ENCODE results near the gene CAPZB. TPM values are rescaled to one million over a fixed set of nuclear protein-coding genes. Genes with fewer than 3 reads are reported as not detected.

Gene CAPZB
- total and polyA plus RNA-seq, 7 donors, result 179 to 284 (median 224) TPM

DNA sequence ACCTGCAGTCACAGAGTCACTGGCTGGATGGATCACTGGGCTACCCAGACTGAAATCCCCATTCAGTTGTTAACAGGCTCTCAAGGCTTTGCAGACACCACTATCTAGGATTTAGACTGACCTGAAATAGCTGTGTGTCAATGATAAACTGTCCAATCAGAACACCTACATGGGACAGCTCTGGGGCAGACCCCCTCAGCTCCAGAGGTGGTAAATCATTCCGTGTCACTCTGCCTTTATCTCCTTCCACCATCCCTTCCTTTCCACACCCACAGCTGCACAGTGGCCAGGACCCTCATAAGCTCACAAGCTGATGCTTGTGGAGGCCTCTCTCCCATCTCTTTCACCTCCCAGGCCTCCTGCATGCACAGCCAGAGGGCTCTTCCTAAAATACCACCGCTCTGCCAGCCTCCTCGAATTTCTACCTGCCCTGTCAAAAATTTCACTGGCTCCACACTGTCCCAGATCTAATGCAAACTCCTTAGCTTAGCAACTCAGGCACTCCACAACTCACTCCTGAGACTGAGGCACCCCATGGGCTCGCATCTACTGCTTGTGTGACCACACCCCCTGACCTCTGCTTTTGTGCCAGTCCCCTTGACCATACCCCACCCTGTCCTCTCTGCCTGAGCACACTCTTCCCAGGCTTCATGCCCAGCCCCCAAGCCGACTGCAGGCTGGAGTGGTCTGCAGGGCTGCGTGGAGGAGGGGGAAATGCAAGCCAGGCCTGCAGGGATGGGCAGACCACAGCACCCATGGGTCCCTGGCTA lies 5.8 kb downstream of the CAPZB start:
- H3K36me3 ChIP-seq (ENCODE audit: insufficient read depth in 1 of 2, low read depth in 1 of 2), result peaks cover 0 to 23% of the 10 kb centered on the region in 2 donors
- TF ChIP-seq, protein P1, sequence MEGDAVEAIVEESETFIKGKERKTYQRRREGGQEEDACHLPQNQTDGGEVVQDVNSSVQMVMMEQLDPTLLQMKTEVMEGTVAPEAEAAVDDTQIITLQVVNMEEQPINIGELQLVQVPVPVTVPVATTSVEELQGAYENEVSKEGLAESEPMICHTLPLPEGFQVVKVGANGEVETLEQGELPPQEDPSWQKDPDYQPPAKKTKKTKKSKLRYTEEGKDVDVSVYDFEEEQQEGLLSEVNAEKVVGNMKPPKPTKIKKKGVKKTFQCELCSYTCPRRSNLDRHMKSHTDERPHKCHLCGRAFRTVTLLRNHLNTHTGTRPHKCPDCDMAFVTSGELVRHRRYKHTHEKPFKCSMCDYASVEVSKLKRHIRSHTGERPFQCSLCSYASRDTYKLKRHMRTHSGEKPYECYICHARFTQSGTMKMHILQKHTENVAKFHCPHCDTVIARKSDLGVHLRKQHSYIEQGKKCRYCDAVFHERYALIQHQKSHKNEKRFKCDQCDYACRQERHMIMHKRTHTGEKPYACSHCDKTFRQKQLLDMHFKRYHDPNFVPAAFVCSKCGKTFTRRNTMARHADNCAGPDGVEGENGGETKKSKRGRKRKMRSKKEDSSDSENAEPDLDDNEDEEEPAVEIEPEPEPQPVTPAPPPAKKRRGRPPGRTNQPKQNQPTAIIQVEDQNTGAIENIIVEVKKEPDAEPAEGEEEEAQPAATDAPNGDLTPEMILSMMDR (IDR thresholded peaks at IDR 0.05), result no peak
- intact Hi-C loops (cut with DNase I), result loop anchor here (5.0 to 10.0 kb wide), 3 partner anchors 37 to 87 kb away; no protein-coding TSS in a partner anchor
- H3K4me1 ChIP-seq, result peaks cover 94% of the 10 kb centered on the region
- no peak for ATAC-seq
- H3K4me3 ChIP-seq, result no peak overlapping the region
- no peaks in the 10 kb centered on the region for H3K9me3 ChIP-seq
- no peak overlapping the region for H3K27ac ChIP-seq
- DNase-seq, result no peak
- 35 to 46% (median 45%) methylated on average over 6 of the region's 6 CpGs for WGBS, 3 donors
- H3K27me3 ChIP-seq (ENCODE audit: insufficient read depth in 3 of 3, low read length in 2 of 3), result no peaks in the 10 kb centered on the region

- H3K27ac ChIP-seq, result no peak overlapping the region
- H3K9me3 ChIP-seq, result no peaks in the 10 kb centered on the region
- 71 to 72% (median 72%) methylated on average over 9 of the region's 9 CpGs for WGBS, 3 donors
- TF ChIP-seq, protein P1 (IDR thresholded peaks at IDR 0.05), result no peak
- H3K4me3 ChIP-seq, result no peak overlapping the region
- peaks cover 83% of the 10 kb centered on the region for H3K4me1 ChIP-seq
- peaks cover 0 to 29% of the 10 kb centered on the region in 2 donors for H3K36me3 ChIP-seq (ENCODE audit: insufficient read depth in 1 of 2, low read depth in 1 of 2)
- H3K27me3 ChIP-seq (ENCODE audit: insufficient read depth in 3 of 3, low read length in 2 of 3), result no peaks in the 10 kb centered on the region
- intact Hi-C loops (cut with DNase I), result loop anchor here in 1 of 2 donors (5.0 kb wide), 1 partner anchor 86 kb away; no protein-coding TSS in a partner anchor
- no peak for ATAC-seq
- DNase-seq, result no peak
These were observed 7.0 kb downstream of the CAPZB start for GRCh38 chr1:19478322-19478721.

DNA sequence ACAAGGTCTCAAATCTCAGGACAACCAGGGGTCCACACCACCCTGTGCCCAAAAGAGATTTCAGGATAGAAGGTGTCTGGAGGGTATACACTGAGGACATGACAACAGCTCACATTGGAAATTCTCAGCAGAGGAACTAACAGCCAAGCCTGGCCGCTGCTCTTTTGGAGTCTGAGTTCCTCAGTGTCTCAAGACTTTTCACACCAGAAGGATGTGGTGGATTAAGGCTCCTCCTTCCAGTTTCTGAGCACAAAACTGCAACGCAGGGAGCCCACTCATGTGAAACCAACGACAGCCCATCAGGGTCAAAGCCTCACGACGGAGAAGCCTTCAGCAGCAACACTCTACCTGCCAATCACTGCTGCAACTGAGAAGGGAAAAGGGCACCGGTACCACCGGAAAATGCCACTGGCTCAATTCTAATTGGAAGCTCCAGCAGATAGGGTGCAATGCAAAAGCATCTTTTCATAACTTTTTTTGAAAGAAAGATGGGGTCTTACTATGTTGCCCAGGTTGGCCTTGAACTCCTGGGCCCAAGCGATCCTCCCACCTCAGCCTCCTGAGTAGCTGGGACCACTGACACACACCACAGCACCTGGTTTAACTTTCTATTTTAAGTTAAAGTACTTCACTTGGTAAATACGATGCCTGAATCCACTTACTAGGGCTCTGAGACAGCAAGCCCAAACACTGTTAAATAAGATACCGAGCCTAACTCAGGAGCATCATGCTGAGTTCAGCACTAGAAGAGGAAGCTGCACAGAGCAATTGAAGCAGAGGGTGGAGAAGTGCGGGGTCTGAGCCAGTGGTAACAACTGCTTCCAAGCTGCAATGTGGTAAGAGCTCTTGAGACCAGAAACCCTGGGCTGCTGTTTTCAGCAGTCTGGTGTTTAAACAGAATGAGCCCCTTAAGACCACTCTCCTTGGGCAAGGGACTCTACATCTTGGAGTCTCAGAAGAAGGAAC lies 7.8 kb downstream of the CAPZB start:
- intact Hi-C loops (cut with DNase I), result loop anchor here in 1 of 2 donors (5.0 kb wide), 1 partner anchor 85 kb away; no protein-coding TSS in a partner anchor
- peak overlapping the region; percentile 53 for H3K27ac ChIP-seq

GRCh38 chr1:19476450-19477190 lies 8.7 kb downstream of the CAPZB start:
- Histone ChIP-seq H3K4me1 (peaks cover 72% of the 10 kb centered on the region), H3K27ac (peak overlapping the region; percentile 53), H3K9me3 (no peaks in the 10 kb centered on the region), H3K27me3 (ENCODE audit: insufficient read depth in 3 of 3, low read length in 2 of 3) (no peaks in the 10 kb centered on the region), H3K36me3 (ENCODE audit: insufficient read depth in 1 of 2, low read depth in 1 of 2) (peaks cover 0 to 25% of the 10 kb centered on the region in 2 donors), H3K4me3 (no peak overlapping the region)
- TF ChIP-seq, protein P1 (IDR thresholded peaks at IDR 0.05), result no peak
- intact Hi-C loops (cut with DNase I), result loop anchor here in 1 of 2 donors (5.0 kb wide), 1 partner anchor 84 kb away; no protein-coding TSS in a partner anchor
- DNase-seq (no peak), ATAC-seq (peak in 2 of 4 donors; percentile 30 to 38)
- WGBS, 3 donors, result 78 to 82% (median 78%) methylated on average over 12 of the region's 12 CpGs

More for the DNA sequence above, 7.8 kb downstream of the CAPZB start:
- ATAC-seq (peak in 3 of 4 donors; percentile 24 to 27 (median 26)), DNase-seq (no peak)
- TF ChIP-seq, protein P1 (IDR thresholded peaks at IDR 0.05), result no peak
- WGBS, 3 donors, result 54 to 67% (median 56%) methylated on average over 11 of the region's 11 CpGs
- peaks cover 75% of the 10 kb centered on the region for H3K4me1 ChIP-seq
- H3K4me3 ChIP-seq, result no peak overlapping the region
- no peaks in the 10 kb centered on the region for H3K27me3 ChIP-seq (ENCODE audit: insufficient read depth in 3 of 3, low read length in 2 of 3)
- H3K9me3 ChIP-seq, result no peaks in the 10 kb centered on the region
- H3K36me3 ChIP-seq (ENCODE audit: insufficient read depth in 1 of 2, low read depth in 1 of 2), result peaks cover 0 to 30% of the 10 kb centered on the region in 2 donors
